ENCODE results near the gene LRRC4B.

Gene LRRC4B

DNA sequence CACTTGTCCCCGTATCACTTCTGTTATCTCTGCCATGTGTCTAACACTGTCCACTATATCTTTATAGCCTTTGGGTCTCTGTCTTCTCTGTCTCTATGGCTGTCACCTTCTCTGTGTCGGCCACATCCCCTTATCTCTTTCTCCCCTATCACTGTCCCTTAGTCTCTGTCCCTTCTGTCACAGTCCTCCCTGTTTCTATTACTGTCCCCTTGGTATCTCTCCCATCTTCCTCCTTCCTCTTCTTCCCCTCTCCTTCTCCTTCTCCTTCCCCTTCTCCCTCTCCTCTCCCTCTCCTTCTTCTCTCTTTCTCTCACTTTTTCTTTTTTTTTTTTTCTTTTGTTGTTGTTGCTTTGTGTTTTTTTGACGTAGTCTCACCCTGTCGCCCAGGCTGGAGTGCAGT is 34.7 kb upstream of the LRRC4B start (continued):
- TF ChIP-seq, protein P1, sequence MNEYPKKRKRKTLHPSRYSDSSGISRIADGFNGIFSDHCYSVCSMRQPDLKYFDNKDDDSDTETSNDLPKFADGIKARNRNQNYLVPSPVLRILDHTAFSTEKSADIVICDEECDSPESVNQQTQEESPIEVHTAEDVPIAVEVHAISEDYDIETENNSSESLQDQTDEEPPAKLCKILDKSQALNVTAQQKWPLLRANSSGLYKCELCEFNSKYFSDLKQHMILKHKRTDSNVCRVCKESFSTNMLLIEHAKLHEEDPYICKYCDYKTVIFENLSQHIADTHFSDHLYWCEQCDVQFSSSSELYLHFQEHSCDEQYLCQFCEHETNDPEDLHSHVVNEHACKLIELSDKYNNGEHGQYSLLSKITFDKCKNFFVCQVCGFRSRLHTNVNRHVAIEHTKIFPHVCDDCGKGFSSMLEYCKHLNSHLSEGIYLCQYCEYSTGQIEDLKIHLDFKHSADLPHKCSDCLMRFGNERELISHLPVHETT (tag by site-specific recombination; IDR thresholded peaks at IDR 0.05): no peak
- TF ChIP-seq ZNF366 (tag by site-specific recombination; conservative IDR thresholded peaks at IDR 0.05) (peak; percentile 37; the same call in 1 of the 2 replicates), ZNF670 (tag by site-specific recombination; IDR thresholded peaks at IDR 0.05; ENCODE audit: low read depth) (no peak)
- TF ChIP-seq, protein P2, sequence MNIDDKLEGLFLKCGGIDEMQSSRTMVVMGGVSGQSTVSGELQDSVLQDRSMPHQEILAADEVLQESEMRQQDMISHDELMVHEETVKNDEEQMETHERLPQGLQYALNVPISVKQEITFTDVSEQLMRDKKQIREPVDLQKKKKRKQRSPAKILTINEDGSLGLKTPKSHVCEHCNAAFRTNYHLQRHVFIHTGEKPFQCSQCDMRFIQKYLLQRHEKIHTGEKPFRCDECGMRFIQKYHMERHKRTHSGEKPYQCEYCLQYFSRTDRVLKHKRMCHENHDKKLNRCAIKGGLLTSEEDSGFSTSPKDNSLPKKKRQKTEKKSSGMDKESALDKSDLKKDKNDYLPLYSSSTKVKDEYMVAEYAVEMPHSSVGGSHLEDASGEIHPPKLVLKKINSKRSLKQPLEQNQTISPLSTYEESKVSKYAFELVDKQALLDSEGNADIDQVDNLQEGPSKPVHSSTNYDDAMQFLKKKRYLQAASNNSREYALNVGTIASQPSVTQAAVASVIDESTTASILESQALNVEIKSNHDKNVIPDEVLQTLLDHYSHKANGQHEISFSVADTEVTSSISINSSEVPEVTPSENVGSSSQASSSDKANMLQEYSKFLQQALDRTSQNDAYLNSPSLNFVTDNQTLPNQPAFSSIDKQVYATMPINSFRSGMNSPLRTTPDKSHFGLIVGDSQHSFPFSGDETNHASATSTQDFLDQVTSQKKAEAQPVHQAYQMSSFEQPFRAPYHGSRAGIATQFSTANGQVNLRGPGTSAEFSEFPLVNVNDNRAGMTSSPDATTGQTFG (tag by site-specific recombination; IDR thresholded peaks at IDR 0.05; ENCODE audit: borderline replicate concordance): no peak

DNA sequence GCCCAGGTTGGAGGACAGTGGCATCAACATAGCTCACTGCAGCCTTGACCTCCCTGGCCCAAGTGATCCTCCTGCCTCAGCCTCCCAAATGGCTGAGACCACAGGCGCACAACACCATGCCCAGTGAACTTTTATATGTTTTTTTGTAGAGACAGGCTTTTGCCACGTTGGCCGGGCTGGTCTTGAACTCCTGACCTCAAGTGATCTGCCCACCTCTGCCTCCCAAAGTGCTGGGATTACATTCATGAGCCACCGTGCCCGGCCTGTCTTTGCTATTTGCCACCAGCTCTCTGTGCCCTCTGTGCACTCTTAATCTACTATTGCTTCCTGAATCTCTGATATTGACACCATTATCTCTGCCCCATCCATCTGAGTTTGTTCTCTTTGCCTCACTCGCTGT is 34.3 kb upstream of the LRRC4B start:
- no peak overlapping the region for H3K4me3 ChIP-seq (ENCODE audit: low read depth, low read length)
- ChIA-PET POLR2A (no interaction called here), CTCF (interaction anchor here (1.9 kb wide), 1 partner anchor 65 kb away, joined by 6 read pairs; no protein-coding TSS in a partner anchor)
- no peak overlapping the region for H3K27ac ChIP-seq (ENCODE audit: extremely low read depth, low read depth, low read length)
- H3K9me3 ChIP-seq (ENCODE audit: control insufficient read depth, insufficient read depth, low read depth, low read length): no peaks in the 10 kb centered on the region
- TF ChIP-seq ZSCAN30 (tag by site-specific recombination; IDR thresholded peaks at IDR 0.05) (no peak), SETDB1 (IDR thresholded peaks at IDR 0.05; ENCODE audit: insufficient read length, low read length) (no peak), ZNF777 (tag by site-specific recombination; IDR thresholded peaks at IDR 0.05; ENCODE audit: borderline replicate concordance) (no peak), ZBTB20 (tag by site-specific recombination; IDR thresholded peaks at IDR 0.05) (no peak), ZNF138 (tag by site-specific recombination; IDR thresholded peaks at IDR 0.05; ENCODE audit: borderline replicate concordance) (no peak), ZNF37A (tag by site-specific recombination; IDR thresholded peaks at IDR 0.05) (no peak), GLIS1 (tag by site-specific recombination; IDR thresholded peaks at IDR 0.05) (no peak), HOXC10 (CRISPR knock-in tag; IDR thresholded peaks at IDR 0.05) (no peak), KLF16 (tag by site-specific recombination; IDR thresholded peaks at IDR 0.05) (no peak), ZNF660 (tag by site-specific recombination; IDR thresholded peaks at IDR 0.05) (no peak)
- TF ChIP-seq, protein P3, sequence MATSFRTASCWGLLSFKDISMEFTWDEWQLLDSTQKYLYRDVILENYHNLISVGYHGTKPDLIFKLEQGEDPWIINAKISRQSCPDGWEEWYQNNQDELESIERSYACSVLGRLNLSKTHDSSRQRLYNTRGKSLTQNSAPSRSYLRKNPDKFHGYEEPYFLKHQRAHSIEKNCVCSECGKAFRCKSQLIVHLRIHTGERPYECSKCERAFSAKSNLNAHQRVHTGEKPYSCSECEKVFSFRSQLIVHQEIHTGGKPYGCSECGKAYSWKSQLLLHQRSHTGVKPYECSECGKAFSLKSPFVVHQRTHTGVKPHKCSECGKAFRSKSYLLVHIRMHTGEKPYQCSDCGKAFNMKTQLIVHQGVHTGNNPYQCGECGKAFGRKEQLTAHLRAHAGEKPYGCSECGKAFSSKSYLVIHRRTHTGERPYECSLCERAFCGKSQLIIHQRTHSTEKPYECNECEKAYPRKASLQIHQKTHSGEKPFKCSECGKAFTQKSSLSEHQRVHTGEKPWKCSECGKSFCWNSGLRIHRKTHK (tag by site-specific recombination; IDR thresholded peaks at IDR 0.05): no peak
- TF ChIP-seq, protein P4, sequence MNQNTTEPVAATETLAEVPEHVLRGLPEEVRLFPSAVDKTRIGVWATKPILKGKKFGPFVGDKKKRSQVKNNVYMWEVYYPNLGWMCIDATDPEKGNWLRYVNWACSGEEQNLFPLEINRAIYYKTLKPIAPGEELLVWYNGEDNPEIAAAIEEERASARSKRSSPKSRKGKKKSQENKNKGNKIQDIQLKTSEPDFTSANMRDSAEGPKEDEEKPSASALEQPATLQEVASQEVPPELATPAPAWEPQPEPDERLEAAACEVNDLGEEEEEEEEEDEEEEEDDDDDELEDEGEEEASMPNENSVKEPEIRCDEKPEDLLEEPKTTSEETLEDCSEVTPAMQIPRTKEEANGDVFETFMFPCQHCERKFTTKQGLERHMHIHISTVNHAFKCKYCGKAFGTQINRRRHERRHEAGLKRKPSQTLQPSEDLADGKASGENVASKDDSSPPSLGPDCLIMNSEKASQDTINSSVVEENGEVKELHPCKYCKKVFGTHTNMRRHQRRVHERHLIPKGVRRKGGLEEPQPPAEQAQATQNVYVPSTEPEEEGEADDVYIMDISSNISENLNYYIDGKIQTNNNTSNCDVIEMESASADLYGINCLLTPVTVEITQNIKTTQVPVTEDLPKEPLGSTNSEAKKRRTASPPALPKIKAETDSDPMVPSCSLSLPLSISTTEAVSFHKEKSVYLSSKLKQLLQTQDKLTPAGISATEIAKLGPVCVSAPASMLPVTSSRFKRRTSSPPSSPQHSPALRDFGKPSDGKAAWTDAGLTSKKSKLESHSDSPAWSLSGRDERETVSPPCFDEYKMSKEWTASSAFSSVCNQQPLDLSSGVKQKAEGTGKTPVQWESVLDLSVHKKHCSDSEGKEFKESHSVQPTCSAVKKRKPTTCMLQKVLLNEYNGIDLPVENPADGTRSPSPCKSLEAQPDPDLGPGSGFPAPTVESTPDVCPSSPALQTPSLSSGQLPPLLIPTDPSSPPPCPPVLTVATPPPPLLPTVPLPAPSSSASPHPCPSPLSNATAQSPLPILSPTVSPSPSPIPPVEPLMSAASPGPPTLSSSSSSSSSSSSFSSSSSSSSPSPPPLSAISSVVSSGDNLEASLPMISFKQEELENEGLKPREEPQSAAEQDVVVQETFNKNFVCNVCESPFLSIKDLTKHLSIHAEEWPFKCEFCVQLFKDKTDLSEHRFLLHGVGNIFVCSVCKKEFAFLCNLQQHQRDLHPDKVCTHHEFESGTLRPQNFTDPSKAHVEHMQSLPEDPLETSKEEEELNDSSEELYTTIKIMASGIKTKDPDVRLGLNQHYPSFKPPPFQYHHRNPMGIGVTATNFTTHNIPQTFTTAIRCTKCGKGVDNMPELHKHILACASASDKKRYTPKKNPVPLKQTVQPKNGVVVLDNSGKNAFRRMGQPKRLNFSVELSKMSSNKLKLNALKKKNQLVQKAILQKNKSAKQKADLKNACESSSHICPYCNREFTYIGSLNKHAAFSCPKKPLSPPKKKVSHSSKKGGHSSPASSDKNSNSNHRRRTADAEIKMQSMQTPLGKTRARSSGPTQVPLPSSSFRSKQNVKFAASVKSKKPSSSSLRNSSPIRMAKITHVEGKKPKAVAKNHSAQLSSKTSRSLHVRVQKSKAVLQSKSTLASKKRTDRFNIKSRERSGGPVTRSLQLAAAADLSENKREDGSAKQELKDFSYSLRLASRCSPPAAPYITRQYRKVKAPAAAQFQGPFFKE (tag by site-specific recombination; IDR thresholded peaks at IDR 0.05; ENCODE audit: borderline replicate concordance): no peak
- no peaks in the 10 kb centered on the region for H3K36me3 ChIP-seq (ENCODE audit: control insufficient read depth in 2 of 2, insufficient read depth in 1 of 2, low read length in 2 of 2)
- peaks cover 2% of the 10 kb centered on the region; the same call in 1 of the 2 replicates for H3K4me1 ChIP-seq (ENCODE audit: control insufficient read depth, insufficient read depth, low read length)
